Panc1 (cell line): ENCODE data around the gene OPN1LW.
"Not testable (repeated sequence)": the region's sequence is repeated elsewhere in the genome, so short reads cannot be mapped to it uniquely, and the experiment has no call there.

Experiments used
- CTCF ChIP-seq: fragments of 450-650 bp; IDR thresholded peaks from 2 replicates; pipeline ENCODE4 v1.5.1; 2017; ENCODE audit warnings: mild to moderate bottlenecking
- POLR2AphosphoS5 ChIP-seq: IDR thresholded peaks from 2 replicates; pipeline ENCODE4 v1.6.1; 2012; ENCODE audit warnings: mild to moderate bottlenecking, low read depth, low read length, moderate library complexity
- REST ChIP-seq, 2 experiments: IDR thresholded peaks; 2 replicates each; pipeline ENCODE4 v1.6.1; 2011 to 2012; ENCODE audit warnings: low read depth in 2 of 2, control low read depth in 1 of 2, low read length in 1 of 2, mild to moderate bottlenecking in 1 of 2, moderate library complexity in 1 of 2; ENCODE audit not compliant: insufficient read depth in 1 of 2
- TCF7L2 ChIP-seq: IDR thresholded peaks from 2 replicates; pipeline ENCODE4 v1.6.1; 2011; ENCODE audit warnings: mild to moderate bottlenecking, low read depth, low read length, inconsistent platforms

- TF ChIP-seq CTCF; POLR2AphosphoS5; TCF7L2; REST (IDR thresholded peaks at IDR 0.05; ENCODE audit: insufficient read depth in 1 of 2, low read depth in 2 of 2, low read length in 1 of 2): not testable (repeated sequence)
Observed at GRCh38 chrX:154194316-154194715, 50.3 kb downstream of the OPN1LW start.
